Smooth muscle cell (in vitro differentiated cells): Measurements from ENCODE around the gene DMWD. TPM values are rescaled to one million over a fixed set of nuclear protein-coding genes. Genes with fewer than 3 reads are reported as not detected.

Experiments used
- DNase-seq: peaks from one replicate; lab custom pipeline; 2025; ENCODE audit not compliant: unreplicated experiment; lab: John Stamatoyannopoulos, UW
- H2AFZ ChIP-seq: fragments of 200-600 bp; sonication (generic); 2 replicates; pipeline ENCODE4 v1.6.0; 2016; ENCODE audit warnings: antibody characterized with exemption, low read depth, mild to moderate bottlenecking
- H3F3A ChIP-seq: fragments of 200-600 bp; sonication (generic); 2 replicates; pipeline ENCODE4 v1.6.0; 2017; ENCODE audit warnings: antibody characterized with exemption, low read depth
- H3K27ac ChIP-seq: fragments of 200-600 bp; sonication (generic); 2 replicates; pipeline ENCODE4 v1.5.1; 2016; ENCODE audit warnings: low read depth, mild to moderate bottlenecking
- H3K27me3 ChIP-seq: fragments of 200-600 bp; sonication (generic); 2 replicates; pipeline ENCODE4 v1.6.1; 2016; ENCODE audit warnings: low read depth, mild to moderate bottlenecking
- H3K36me3 ChIP-seq: fragments of 200-600 bp; sonication (generic); 2 replicates; pipeline ENCODE4 v1.5.1; 2016; ENCODE audit warnings: low read depth
- H3K4me1 ChIP-seq: fragments of 200-600 bp; sonication (generic); 2 replicates; pipeline ENCODE4 v1.5.1; 2016; ENCODE audit warnings: low read depth
- H3K4me2 ChIP-seq: fragments of 200-600 bp; sonication (generic); 2 replicates; pipeline ENCODE4 v1.6.0; 2016; ENCODE audit warnings: mild to moderate bottlenecking
- H3K4me3 ChIP-seq: fragments of 200-600 bp; sonication (generic); 2 replicates; pipeline ENCODE4 v1.5.1; 2016; ENCODE audit warnings: mild to moderate bottlenecking
- H3K79me2 ChIP-seq: fragments of 200-600 bp; sonication (generic); 2 replicates; pipeline ENCODE4 v1.6.0; 2016; ENCODE audit warnings: low read depth, mild to moderate bottlenecking
- H3K9ac ChIP-seq: fragments of 200-600 bp; sonication (generic); 2 replicates; pipeline ENCODE4 v1.6.0; 2016; ENCODE audit warnings: low read depth
- H3K9me3 ChIP-seq: fragments of 200-600 bp; sonication (generic); replicated peaks from 2 replicates; pipeline ENCODE4 v1.5.1; 2016; ENCODE audit warnings: low read depth
- H4K20me1 ChIP-seq: fragments of 200-600 bp; sonication (generic); 2 replicates; pipeline ENCODE4 v1.6.0; 2016; ENCODE audit warnings: low read depth
- CTCF ChIP-seq: fragments of 200-600 bp; sonication (generic); IDR thresholded peaks from 2 replicates; pipeline ENCODE4 v1.5.1; 2017; ENCODE audit warnings: borderline replicate concordance, mild to moderate bottlenecking, antibody characterized with exemption; ENCODE audit not compliant: insufficient read depth, poor library complexity, severe bottlenecking
- whole genome bisulfite sequencing: methylation state at CpG from one replicate; pipeline ENCODE4 v1.1.7; 2016; ENCODE audit warnings: low lambda C conversion rate; 5-methylcytosine and 5-hydroxymethylcytosine counted together
- polyA plus RNA-seq: library from polyadenylated mRNA; unstranded; fragments of >200 nt; fragmentation: Nextera tagmentation; extraction: Ambion mirVana; gene quantifications from 2 replicates; pipeline ENCODE4 v1.2.1, GENCODE V29; 2016
- total RNA-seq: library from RNA; depleted of rRNA; stranded (reverse); fragments of >200 nt; gene quantifications from 2 replicates; pipeline ENCODE4 v1.2.3, GENCODE V29; 2014

Gene DMWD
- total and polyA plus RNA-seq, 2 experiments from 2014 or later = 16.1 to 57.6 TPM

GRCh38 chr19:45779231-45780145 is 13.2 kb downstream of the DMWD start:
- H3K9me3 ChIP-seq = no peaks in the 10 kb centered on the region
- no peak overlapping the region for H2AFZ ChIP-seq
- H3K27me3 ChIP-seq = no peaks in the 10 kb centered on the region
- TF ChIP-seq CTCF = peak; percentile 37
- peaks cover 10% of the 10 kb centered on the region for H3K79me2 ChIP-seq
- H3K36me3 ChIP-seq = no peaks in the 10 kb centered on the region
- peaks cover 27% of the 10 kb centered on the region for H3K4me1 ChIP-seq
- no peak for DNase-seq
- no peak overlapping the region for H3K9ac ChIP-seq
- 33% methylated on average over 37 of the region's 48 CpGs for WGBS
- H3K4me3 ChIP-seq = no peak overlapping the region
- peaks cover 24% of the 10 kb centered on the region for H3F3A ChIP-seq
- H3K4me2 ChIP-seq = peak overlapping the region; percentile 88
- H4K20me1 ChIP-seq = peaks cover 54% of the 10 kb centered on the region
- no peak overlapping the region for H3K27ac ChIP-seq

GRCh38 chr19:45778010-45778661 is 14.5 kb downstream of the DMWD start:
- Histone ChIP-seq H3K4me2 (no peak overlapping the region), H3K9me3 (no peaks in the 10 kb centered on the region), H3K4me3 (no peak overlapping the region), H3K4me1 (peaks cover 18% of the 10 kb centered on the region), H3K27me3 (no peaks in the 10 kb centered on the region), H3K36me3 (no peaks in the 10 kb centered on the region), H4K20me1 (peaks cover 49% of the 10 kb centered on the region), H3F3A (peaks cover 24% of the 10 kb centered on the region), H2AFZ (no peak overlapping the region), H3K27ac (no peak overlapping the region), H3K79me2 (peaks cover 10% of the 10 kb centered on the region), H3K9ac (no peak overlapping the region)
- 99% methylated on average over 28 of the region's 28 CpGs for WGBS
- no peak for TF ChIP-seq CTCF
- no peak for DNase-seq

GRCh38 chr19:45777395-45777961 is 15.2 kb downstream of the DMWD start:
- H3K9ac ChIP-seq = no peak overlapping the region
- H3K4me2 ChIP-seq = no peak overlapping the region
- H3K36me3 ChIP-seq = no peaks in the 10 kb centered on the region
- TF ChIP-seq CTCF = no peak
- H3K4me3 ChIP-seq = no peak overlapping the region
- no peak overlapping the region for H3K27ac ChIP-seq
- H2AFZ ChIP-seq = no peak overlapping the region
- peaks cover 13% of the 10 kb centered on the region for H3K4me1 ChIP-seq
- 99% methylated on average over 34 of the region's 34 CpGs for WGBS
- no peak for DNase-seq
- H3K79me2 ChIP-seq = peaks cover 10% of the 10 kb centered on the region
- H4K20me1 ChIP-seq = peaks cover 47% of the 10 kb centered on the region
- no peaks in the 10 kb centered on the region for H3K9me3 ChIP-seq
- H3K27me3 ChIP-seq = no peaks in the 10 kb centered on the region
- H3F3A ChIP-seq = peaks cover 25% of the 10 kb centered on the region
